IMR-90 (cell line): ENCODE measurements around the gene ATG9B. TPM values are rescaled to one million over a fixed set of nuclear protein-coding genes. Genes with fewer than 3 reads are reported as not detected.

Experiments used
- ATAC-seq: fragments of 200-7000 bp; cut with Tn5 transposase; 2 replicates; pipeline ENCODE4 v1.9.1; 2020; ENCODE audit warnings: low read depth, mild to moderate bottlenecking, moderate library complexity
- BruUV-seq: library from RNA; stranded (reverse); fragments of 400-500 nt; replicated peaks from 2 replicates; lab custom pipeline; 2021; lab: Mats Ljungman, UMichigan
- CTCF ChIA-PET: fragments of 300-600 bp; formaldehyde crosslinking; extraction: SDS; loops from one replicate; lab custom pipeline; 2021; ENCODE audit warnings: antibody characterized with exemption; lab: Yijun Ruan, JAX
- POLR2A ChIA-PET: fragments of 300-600 bp; sonication (Branson Sonifier 250); formaldehyde crosslinking; loops from one replicate; lab custom pipeline; 2022; ENCODE audit warnings: antibody characterized with exemption; ENCODE audit not compliant: unreplicated experiment; lab: Charles Lee
- DNase-seq: peaks from one replicate; pipeline ENCODE4 v3.0.0; 2013
- H2AFZ ChIP-seq: replicated peaks from 2 replicates; pipeline ENCODE3; 2013; ENCODE audit warnings: low read length, mild to moderate bottlenecking; ENCODE audit not compliant: poor library complexity
- H2AK5ac ChIP-seq: 2 replicates; pipeline ENCODE4 v1.6.1; 2013; ENCODE audit warnings: low read depth, low read length, inconsistent platforms
- H2AK9ac ChIP-seq: replicated peaks from 2 replicates; pipeline ENCODE3; 2013; ENCODE audit warnings: mild to moderate bottlenecking, low read depth, low read length, moderate library complexity; ENCODE audit not compliant: poor library complexity
- H2BK120ac ChIP-seq: 2 replicates; pipeline ENCODE4 v1.6.1; 2013; ENCODE audit warnings: low read depth, low read length, inconsistent platforms
- H2BK15ac ChIP-seq: 3 replicates; pipeline ENCODE4 v1.6.1; 2013; ENCODE audit warnings: low read depth, low read length, inconsistent platforms
- H2BK20ac ChIP-seq: 2 replicates; pipeline ENCODE4 v1.6.1; 2013; ENCODE audit warnings: low read depth, mild to moderate bottlenecking, inconsistent platforms, low read length, moderate library complexity
- H2BK5ac ChIP-seq: 2 replicates; pipeline ENCODE4 v1.6.1; 2013; ENCODE audit warnings: mild to moderate bottlenecking, low read depth, low read length, inconsistent platforms; ENCODE audit not compliant: poor library complexity, severe bottlenecking
- H3K14ac ChIP-seq: replicated peaks from 2 replicates; pipeline ENCODE4 v1.6.1; 2013; ENCODE audit warnings: low read depth, low read length, inconsistent platforms
- H3K18ac ChIP-seq: 2 replicates; pipeline ENCODE4 v1.6.1; 2013; ENCODE audit warnings: low read depth, low read length, control low read depth
- H3K23ac ChIP-seq: 2 replicates; pipeline ENCODE4 v1.6.1; 2013; ENCODE audit warnings: low read depth, low read length, inconsistent platforms
- H3K27ac ChIP-seq: 2 replicates; pipeline ENCODE4 v1.5.1; 2013; ENCODE audit warnings: mild to moderate bottlenecking, control low read depth, low read length; ENCODE audit not compliant: insufficient read depth
- H3K27me3 ChIP-seq: 2 replicates; pipeline ENCODE4 v1.6.1; 2013; ENCODE audit warnings: low read length; ENCODE audit not compliant: control insufficient read depth, insufficient read depth
- H3K36me3 ChIP-seq: 2 replicates; pipeline ENCODE4 v1.6.1; 2013; ENCODE audit warnings: low read length, mixed read lengths; ENCODE audit not compliant: control insufficient read depth, insufficient read depth
- H3K4ac ChIP-seq: 2 replicates; pipeline ENCODE4 v1.6.1; 2013; ENCODE audit warnings: low read depth, low read length, inconsistent platforms
- H3K4me1 ChIP-seq: 2 replicates; pipeline ENCODE4 v1.6.1; 2013; ENCODE audit warnings: low read length, mixed read lengths; ENCODE audit not compliant: control insufficient read depth, insufficient read depth
- H3K4me2 ChIP-seq: 2 replicates; pipeline ENCODE4 v1.6.1; 2013; ENCODE audit warnings: low read depth, mild to moderate bottlenecking, control low read depth, low read length, moderate library complexity
- H3K4me3 ChIP-seq: 2 replicates; pipeline ENCODE4 v1.5.1; 2013; ENCODE audit warnings: low read depth, mild to moderate bottlenecking, control low read depth, low read length, moderate library complexity; ENCODE audit not compliant: insufficient read depth
- H3K56ac ChIP-seq: 2 replicates; pipeline ENCODE4 v1.6.1; 2013; ENCODE audit warnings: low read length, inconsistent platforms; ENCODE audit not compliant: insufficient read depth; ENCODE audit errors: extremely low read depth
- H3K79me1 ChIP-seq, 2 experiments: 2 replicates each; pipeline ENCODE4 v1.6.1; 2013; ENCODE audit warnings: low read length in 2 of 2, inconsistent platforms in 1 of 2, low read depth in 1 of 2
- H3K9ac ChIP-seq: 2 replicates; pipeline ENCODE4 v1.6.1; 2013; ENCODE audit warnings: low read depth, low read length, control low read depth
- H3K9me1 ChIP-seq: 2 replicates; pipeline ENCODE4 v1.6.1; 2013; ENCODE audit warnings: low read length, inconsistent platforms; ENCODE audit not compliant: insufficient read depth
- H3K9me3 ChIP-seq: 2 replicates; pipeline ENCODE4 v1.6.1; 2013; ENCODE audit warnings: low read length; ENCODE audit not compliant: control insufficient read depth, insufficient read depth
- H4K20me1 ChIP-seq: 2 replicates; pipeline ENCODE4 v1.6.1; 2013; ENCODE audit warnings: low read length, inconsistent platforms; ENCODE audit not compliant: insufficient read depth
- H4K5ac ChIP-seq: 2 replicates; pipeline ENCODE4 v1.6.1; 2013; ENCODE audit warnings: mild to moderate bottlenecking, low read depth, low read length, control low read depth
- H4K8ac ChIP-seq, 2 experiments: 2 replicates each; pipeline ENCODE4 v1.6.1; 2013; ENCODE audit warnings: low read depth in 2 of 2, low read length in 2 of 2, control low read depth in 1 of 2, inconsistent platforms in 1 of 2
- H4K91ac ChIP-seq: 2 replicates; pipeline ENCODE4 v1.6.1; 2013; ENCODE audit warnings: low read depth, low read length, inconsistent platforms; ENCODE audit not compliant: insufficient read depth
- BHLHE40 ChIP-seq: fragments of 150-350 bp; IDR thresholded peaks from 2 replicates; pipeline ENCODE4 v1.6.1; 2016; ENCODE audit warnings: mild to moderate bottlenecking, low read depth, low read length
- CEBPB ChIP-seq: IDR thresholded peaks from 2 replicates; pipeline ENCODE4 v1.6.1; 2012; ENCODE audit warnings: low read depth, low read length, improper control_type of control experiment
- CHD1 ChIP-seq: IDR thresholded peaks from 2 replicates; pipeline ENCODE4 v1.6.1; 2012; ENCODE audit warnings: low read depth, low read length, improper control_type of control experiment
- FOS ChIP-seq: fragments of 150-350 bp; IDR thresholded peaks from 2 replicates; pipeline ENCODE4 v1.6.1; 2016; ENCODE audit warnings: low read depth, low read length
- MAFK ChIP-seq: IDR thresholded peaks from 2 replicates; pipeline ENCODE4 v1.6.1; 2012; ENCODE audit warnings: low read depth, low read length, improper control_type of control experiment
- MAZ ChIP-seq: IDR thresholded peaks from 2 replicates; pipeline ENCODE4 v1.6.1; 2012; ENCODE audit warnings: low read depth, mild to moderate bottlenecking, low read length, improper control_type of control experiment, moderate library complexity, borderline replicate concordance
- MXI1 ChIP-seq: IDR thresholded peaks from 2 replicates; pipeline ENCODE4 v1.6.1; 2012; ENCODE audit warnings: low read depth, mild to moderate bottlenecking, low read length, moderate library complexity, borderline replicate concordance
- NFE2L2 ChIP-seq: fragments of 150-350 bp; IDR thresholded peaks from 2 replicates; pipeline ENCODE4 v1.6.1; 2016; ENCODE audit warnings: low read depth, mild to moderate bottlenecking, low read length
- POLR2A ChIP-seq: IDR thresholded peaks from 2 replicates; pipeline ENCODE4 v1.6.1; 2012; ENCODE audit warnings: mild to moderate bottlenecking, low read depth, low read length
- RAD21 ChIP-seq: IDR thresholded peaks from 2 replicates; pipeline ENCODE4 v1.6.1; 2012; ENCODE audit warnings: low read length, improper control_type of control experiment
- RCOR1 ChIP-seq: IDR thresholded peaks from 2 replicates; pipeline ENCODE4 v1.6.1; 2012; ENCODE audit warnings: mild to moderate bottlenecking, low read length, improper control_type of control experiment; ENCODE audit not compliant: insufficient replicate concordance
- RFX5 ChIP-seq: IDR thresholded peaks from 2 replicates; pipeline ENCODE4 v1.8.0; 2012; ENCODE audit warnings: low read depth, mild to moderate bottlenecking, low read length, moderate library complexity
- SMC3 ChIP-seq: fragments of 150-350 bp; IDR thresholded peaks from 2 replicates; pipeline ENCODE4 v1.6.1; 2016; ENCODE audit warnings: low read depth, mild to moderate bottlenecking, antibody characterized with exemption, low read length, moderate library complexity
- WGBS, 2 experiments: methylation state at CpG; one replicate each; pipeline versions ENCODE4 v1.1.5 to v1.1.7; 2013; ENCODE audit warnings: missing lambda C conversion rate in 2 of 2; ENCODE audit not compliant: insufficient read length in 1 of 2; ENCODE audit errors: extremely low coverage in 2 of 2; 5-methylcytosine and 5-hydroxymethylcytosine counted together
- dilution Hi-C: fragments of 300-500 bp; cut with HindIII; formaldehyde crosslinking; loops from one replicate; pipeline ENCODE4 v1.14.3; 2018; ENCODE audit warnings: low sequenced_read_pairs; ENCODE audit not compliant: unreplicated experiment
- in situ Hi-C: fragments of 300-500 bp; cut with MboI; formaldehyde crosslinking; loops from 3 replicates; pipeline ENCODE4 v1.14.3; 2019; ENCODE audit warnings: low sequenced_read_pairs, inconsistent platforms, mixed read lengths
- intact Hi-C: fragments of 100-400 bp; cut with micrococcal nuclease; formaldehyde crosslinking; loops from 2 replicates; pipeline ENCODE4 v1.10.0; 2022
- polyA plus RNA-seq, 3 experiments: library from polyadenylated mRNA; depleted of rRNA; stranded (reverse); fragments of >200 nt; gene quantifications; 2 replicates each; pipeline ENCODE4 v1.2.3, GENCODE V29; 2012; ENCODE audit warnings: low replicate concordance in 1 of 3
- total RNA-seq: library from RNA; depleted of rRNA; stranded (reverse); fragments of >200 nt; gene quantifications from 2 replicates; pipeline ENCODE4 v1.2.3, GENCODE V29; 2012
- TF ChIP-seq, protein P1 (sequence below): fragments of 150-350 bp; IDR thresholded peaks from 2 replicates; pipeline ENCODE4 v1.6.1; 2017; ENCODE audit warnings: mild to moderate bottlenecking, antibody characterized with exemption, low read length, low read depth
- TF ChIP-seq, protein P2 (sequence below): fragments of 150-350 bp; IDR thresholded peaks from 2 replicates; pipeline ENCODE4 v1.6.1; 2016; ENCODE audit warnings: low read depth, mild to moderate bottlenecking, low read length, moderate library complexity, borderline replicate concordance

The ATG9B gene
- total and polyA plus RNA-seq, 2 of the 4 experiments (the other 2 are of a cell fraction): 0.18 to 0.91 TPM

DNA sequence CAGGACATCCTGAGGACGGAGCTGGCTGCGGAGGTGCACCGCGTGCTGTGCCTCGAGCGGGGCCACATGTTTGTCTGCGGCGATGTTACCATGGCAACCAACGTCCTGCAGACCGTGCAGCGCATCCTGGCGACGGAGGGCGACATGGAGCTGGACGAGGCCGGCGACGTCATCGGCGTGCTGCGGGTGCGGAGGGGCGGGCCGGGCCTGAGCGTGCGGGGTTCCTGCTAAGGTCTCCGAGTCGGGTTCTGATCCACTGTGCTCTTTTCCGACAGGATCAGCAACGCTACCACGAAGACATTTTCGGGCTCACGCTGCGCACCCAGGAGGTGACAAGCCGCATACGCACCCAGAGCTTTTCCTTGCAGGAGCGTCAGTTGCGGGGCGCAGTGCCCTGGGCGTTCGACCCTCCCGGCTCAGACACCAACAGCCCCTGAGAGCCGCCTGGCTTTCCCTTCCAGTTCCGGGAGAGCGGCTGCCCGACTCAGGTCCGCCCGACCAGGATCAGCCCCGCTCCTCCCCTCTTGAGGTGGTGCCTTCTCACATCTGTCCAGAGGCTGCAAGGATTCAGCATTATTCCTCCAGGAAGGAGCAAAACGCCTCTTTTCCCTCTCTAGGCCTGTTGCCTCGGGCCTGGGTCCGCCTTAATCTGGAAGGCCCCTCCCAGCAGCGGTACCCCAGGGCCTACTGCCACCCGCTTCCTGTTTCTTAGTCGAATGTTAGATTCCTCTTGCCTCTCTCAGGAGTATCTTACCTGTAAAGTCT is 10.4 kb downstream of the ATG9B start:
- Histone ChIP-seq H3K18ac (no peak overlapping the region), H2BK15ac (no peak overlapping the region), H4K20me1 (no peaks in the 10 kb centered on the region), H3K27ac (no peak overlapping the region), H2AK5ac (no peak overlapping the region), H3K27me3 (peaks cover 27% of the 10 kb centered on the region), H2BK120ac (no peak overlapping the region), H2AFZ (peak overlapping the region; percentile 34), H2BK20ac (no peak overlapping the region), H3K4ac (no peak overlapping the region), H4K8ac (no peak overlapping the region; a peak in 1 of 4 replicates), H3K4me2 (peak overlapping the region; percentile 31), H3K23ac (no peak overlapping the region), H2AK9ac (no peak overlapping the region), H3K14ac (no peak overlapping the region), H3K9me3 (no peaks in the 10 kb centered on the region), H4K91ac (no peak overlapping the region), H3K4me1 (peaks cover 12% of the 10 kb centered on the region; the same call in 1 of the 2 replicates), H4K5ac (no peak overlapping the region), H3K4me3 (no peak overlapping the region), H3K56ac (no peak overlapping the region), H3K9me1 (no peaks in the 10 kb centered on the region), H2BK5ac (no peak overlapping the region), H3K79me1 (no peaks in the 10 kb centered on the region), H3K9ac (0 out of 2 replicates have a peak overlapping the region, but pooled peaks have one; percentile 15), H3K36me3 (no peaks in the 10 kb centered on the region)
- in situ Hi-C loops: no loop called here
- no TSS peak for BruUV-seq
- CTCF ChIA-PET: interaction anchor here (0.7 kb wide), 1 partner anchor 95 kb away, joined by 3 read pairs; no protein-coding TSS in a partner anchor
- intact Hi-C loops: loop anchor here (5.0 kb wide), 1 partner anchor 98 kb away; no protein-coding TSS in a partner anchor
- DNase-seq (peak; percentile 22), ATAC-seq (no peak)
- dilution Hi-C loops: no loop called here
- WGBS, 2 experiments: 36% methylated on average over 44 of the region's 55 CpGs; no CpG with 5 or more reads in 1 of the 2 experiments
- POLR2A ChIA-PET: no interaction called here
- TF ChIP-seq CEBPB: no peak
- no peak for TF ChIP-seq RFX5
- no peak for TF ChIP-seq CHD1
- TF ChIP-seq POLR2A: no peak
- TF ChIP-seq RCOR1: no peak
- TF ChIP-seq MAFK: no peak
- no peak for TF ChIP-seq MAZ
- no peak for TF ChIP-seq MXI1
- no peak for TF ChIP-seq SMC3
- TF ChIP-seq, protein P1, sequence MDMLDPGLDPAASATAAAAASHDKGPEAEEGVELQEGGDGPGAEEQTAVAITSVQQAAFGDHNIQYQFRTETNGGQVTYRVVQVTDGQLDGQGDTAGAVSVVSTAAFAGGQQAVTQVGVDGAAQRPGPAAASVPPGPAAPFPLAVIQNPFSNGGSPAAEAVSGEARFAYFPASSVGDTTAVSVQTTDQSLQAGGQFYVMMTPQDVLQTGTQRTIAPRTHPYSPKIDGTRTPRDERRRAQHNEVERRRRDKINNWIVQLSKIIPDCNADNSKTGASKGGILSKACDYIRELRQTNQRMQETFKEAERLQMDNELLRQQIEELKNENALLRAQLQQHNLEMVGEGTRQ: no peak
- TF ChIP-seq FOS: no peak
- TF ChIP-seq NFE2L2: no peak
- TF ChIP-seq, protein P2, sequence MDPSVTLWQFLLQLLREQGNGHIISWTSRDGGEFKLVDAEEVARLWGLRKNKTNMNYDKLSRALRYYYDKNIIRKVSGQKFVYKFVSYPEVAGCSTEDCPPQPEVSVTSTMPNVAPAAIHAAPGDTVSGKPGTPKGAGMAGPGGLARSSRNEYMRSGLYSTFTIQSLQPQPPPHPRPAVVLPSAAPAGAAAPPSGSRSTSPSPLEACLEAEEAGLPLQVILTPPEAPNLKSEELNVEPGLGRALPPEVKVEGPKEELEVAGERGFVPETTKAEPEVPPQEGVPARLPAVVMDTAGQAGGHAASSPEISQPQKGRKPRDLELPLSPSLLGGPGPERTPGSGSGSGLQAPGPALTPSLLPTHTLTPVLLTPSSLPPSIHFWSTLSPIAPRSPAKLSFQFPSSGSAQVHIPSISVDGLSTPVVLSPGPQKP: no peak
- TF ChIP-seq BHLHE40: no peak
- no peak for TF ChIP-seq RAD21
